ENCODE measurements around the gene SELENOM.

The SELENOM gene

GRCh38 chr22:31107178-31107893 is at the start of gene SELENOM:
Gene SELENOM (minus strand): TSS chr22:31107568. CDS start chr22:31107505, 63 bp downstream.
- FAIRE-seq (peak; percentile 89), DNase-seq (ENCODE audit: low spot score) (peak; percentile 95)

- FAIRE-seq = no peak
These were observed 48.1 kb upstream of the SELENOM start for GRCh38 chr22:31155422-31155821.

GRCh38 chr22:31154975-31155374 is 47.6 kb upstream of the SELENOM start:
- FAIRE-seq = no peak

More at GRCh38 chr22:31155422-31155821, 48.1 kb upstream of the SELENOM start:
- DNase-seq (ENCODE audit: low spot score) = no peak

GRCh38 chr22:31153357-31153756 is 46.0 kb upstream of the SELENOM start:
- no peak for FAIRE-seq

More at GRCh38 chr22:31154975-31155374, 47.6 kb upstream of the SELENOM start:
- DNase-seq (ENCODE audit: low spot score) = no peak

GRCh38 chr22:31151872-31152271 is 44.5 kb upstream of the SELENOM start:
- FAIRE-seq = no peak

More at GRCh38 chr22:31153357-31153756, 46.0 kb upstream of the SELENOM start:
- no peak for DNase-seq (ENCODE audit: low spot score)

GRCh38 chr22:31150615-31151014 is 43.2 kb upstream of the SELENOM start:
- DNase-seq (ENCODE audit: low spot score) (no peak), FAIRE-seq (no peak)

More at GRCh38 chr22:31151872-31152271, 44.5 kb upstream of the SELENOM start:
- no peak for DNase-seq (ENCODE audit: low spot score)

- FAIRE-seq (no peak), DNase-seq (ENCODE audit: low spot score) (peak; percentile 54)
These were observed 41.7 kb upstream of the SELENOM start for GRCh38 chr22:31148953-31149627.

GRCh38 chr22:31148488-31148887 is 41.1 kb upstream of the SELENOM start:
- DNase-seq (ENCODE audit: low spot score) = no peak
- FAIRE-seq = no peak

GRCh38 chr22:31144223-31144622 is 36.9 kb upstream of the SELENOM start:
- FAIRE-seq = no peak
- DNase-seq (ENCODE audit: low spot score) = peak; percentile 42

- no peak for DNase-seq (ENCODE audit: low spot score)
- FAIRE-seq = no peak
These were observed 36.2 kb upstream of the SELENOM start for GRCh38 chr22:31143537-31143936.

- FAIRE-seq (no peak), DNase-seq (ENCODE audit: low spot score) (no peak)
These were observed 35.7 kb upstream of the SELENOM start for GRCh38 chr22:31143038-31143437.

GRCh38 chr22:31142285-31142684 is 34.9 kb upstream of the SELENOM start:
- DNase-seq (ENCODE audit: low spot score) (no peak), FAIRE-seq (no peak)

- FAIRE-seq (no peak), DNase-seq (ENCODE audit: low spot score) (no peak)
These were observed 34.2 kb upstream of the SELENOM start for GRCh38 chr22:31141551-31141950.

- no peak for DNase-seq (ENCODE audit: low spot score)
- FAIRE-seq = no peak
These were observed 33.4 kb upstream of the SELENOM start for GRCh38 chr22:31140746-31141145.

GRCh38 chr22:31139866-31140716 is 32.7 kb upstream of the SELENOM start, which contains the start of gene PLA2G3:
Gene PLA2G3 (minus strand): TSS chr22:31140508. CDS start chr22:31140354, 154 bp downstream.
- FAIRE-seq = no peak
- DNase-seq (ENCODE audit: low spot score) = no peak

GRCh38 chr22:31139066-31139465 is 31.7 kb upstream of the SELENOM start:
- DNase-seq (ENCODE audit: low spot score) (no peak), FAIRE-seq (no peak)

- FAIRE-seq (no peak), DNase-seq (ENCODE audit: low spot score) (no peak)
These were observed 30.8 kb upstream of the SELENOM start for GRCh38 chr22:31138126-31138525.

- FAIRE-seq = no peak
These were observed 30.4 kb upstream of the SELENOM start for GRCh38 chr22:31137721-31138120.

GRCh38 chr22:31136711-31137110 is 29.3 kb upstream of the SELENOM start:
- no peak for FAIRE-seq
- no peak for DNase-seq (ENCODE audit: low spot score)

More at GRCh38 chr22:31137721-31138120, 30.4 kb upstream of the SELENOM start:
- no peak for DNase-seq (ENCODE audit: low spot score)

GRCh38 chr22:31136155-31136554 is 28.8 kb upstream of the SELENOM start:
- DNase-seq (ENCODE audit: low spot score) (no peak), FAIRE-seq (no peak)

GRCh38 chr22:31135706-31136105 is 28.3 kb upstream of the SELENOM start:
- FAIRE-seq = no peak
- DNase-seq (ENCODE audit: low spot score) = no peak

GRCh38 chr22:31134688-31135087 is 27.3 kb upstream of the SELENOM start:
- no peak for FAIRE-seq

More at GRCh38 chr22:31134688-31135087, 27.3 kb upstream of the SELENOM start:
- no peak for DNase-seq (ENCODE audit: low spot score)
